ENCODE data around the gene DMAP1.

GRCh38 chr1:44238660-44239059 is 25.4 kb downstream of the DMAP1 start:
- TF ChIP-seq POLR2A (IDR thresholded peaks at IDR 0.05; ENCODE audit: low read length) (no peak), GATA1 (IDR thresholded peaks at IDR 0.05; ENCODE audit: low read depth, low read length) (no peak)
